WI38 (cell line): Measurements from ENCODE around the gene HPS4.

Source experiments
- H3K4me3 ChIP-seq: 2 replicates; pipeline ENCODE4 v1.5.1; 2011; ENCODE audit warnings: low read depth, mild to moderate bottlenecking, control low read depth, low read length
- TF ChIP-seq, protein P1 (sequence below): IDR thresholded peaks from 2 replicates; pipeline ENCODE4 v1.5.1; 2012; ENCODE audit warnings: low read depth, mild to moderate bottlenecking, control low read depth, low read length

HPS4 gene

DNA sequence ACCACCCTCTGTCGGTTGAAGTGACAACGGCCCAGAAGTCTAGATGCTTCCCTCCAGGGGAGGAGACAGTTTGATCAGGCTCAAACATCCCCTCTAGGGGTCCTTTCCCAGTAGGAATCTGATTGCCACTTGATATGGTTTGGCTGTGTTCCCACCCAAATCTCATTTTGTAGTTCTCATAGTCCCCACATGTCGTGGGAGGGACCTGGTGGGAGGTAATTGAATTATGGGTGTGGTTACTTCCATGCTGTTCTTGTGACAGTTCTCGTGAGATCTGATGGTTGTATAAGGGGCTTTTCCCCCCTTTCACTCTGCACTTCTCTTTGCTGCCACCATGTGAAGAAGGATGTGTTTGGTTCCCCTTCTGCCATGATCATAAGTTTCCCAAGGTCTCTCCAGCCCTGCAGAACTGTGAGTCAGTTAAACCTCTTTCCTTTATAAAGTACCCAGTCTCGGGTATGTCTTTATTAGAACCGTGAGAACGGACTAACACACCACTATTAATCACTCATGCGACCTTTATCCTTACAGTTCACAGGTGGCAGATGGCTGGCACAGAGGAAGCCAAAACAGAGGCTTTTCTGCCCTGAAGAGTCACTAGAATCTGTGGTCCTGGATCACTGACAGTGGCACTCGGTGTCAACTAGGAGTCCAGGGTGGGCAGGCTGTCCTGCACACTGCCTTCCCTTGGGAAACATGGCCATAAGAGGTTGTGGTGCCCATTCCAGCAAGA lies 33.0 kb downstream of the HPS4 start:
- TF ChIP-seq, protein P1, sequence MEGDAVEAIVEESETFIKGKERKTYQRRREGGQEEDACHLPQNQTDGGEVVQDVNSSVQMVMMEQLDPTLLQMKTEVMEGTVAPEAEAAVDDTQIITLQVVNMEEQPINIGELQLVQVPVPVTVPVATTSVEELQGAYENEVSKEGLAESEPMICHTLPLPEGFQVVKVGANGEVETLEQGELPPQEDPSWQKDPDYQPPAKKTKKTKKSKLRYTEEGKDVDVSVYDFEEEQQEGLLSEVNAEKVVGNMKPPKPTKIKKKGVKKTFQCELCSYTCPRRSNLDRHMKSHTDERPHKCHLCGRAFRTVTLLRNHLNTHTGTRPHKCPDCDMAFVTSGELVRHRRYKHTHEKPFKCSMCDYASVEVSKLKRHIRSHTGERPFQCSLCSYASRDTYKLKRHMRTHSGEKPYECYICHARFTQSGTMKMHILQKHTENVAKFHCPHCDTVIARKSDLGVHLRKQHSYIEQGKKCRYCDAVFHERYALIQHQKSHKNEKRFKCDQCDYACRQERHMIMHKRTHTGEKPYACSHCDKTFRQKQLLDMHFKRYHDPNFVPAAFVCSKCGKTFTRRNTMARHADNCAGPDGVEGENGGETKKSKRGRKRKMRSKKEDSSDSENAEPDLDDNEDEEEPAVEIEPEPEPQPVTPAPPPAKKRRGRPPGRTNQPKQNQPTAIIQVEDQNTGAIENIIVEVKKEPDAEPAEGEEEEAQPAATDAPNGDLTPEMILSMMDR = no peak
- H3K4me3 ChIP-seq = no peak overlapping the region

DNA sequence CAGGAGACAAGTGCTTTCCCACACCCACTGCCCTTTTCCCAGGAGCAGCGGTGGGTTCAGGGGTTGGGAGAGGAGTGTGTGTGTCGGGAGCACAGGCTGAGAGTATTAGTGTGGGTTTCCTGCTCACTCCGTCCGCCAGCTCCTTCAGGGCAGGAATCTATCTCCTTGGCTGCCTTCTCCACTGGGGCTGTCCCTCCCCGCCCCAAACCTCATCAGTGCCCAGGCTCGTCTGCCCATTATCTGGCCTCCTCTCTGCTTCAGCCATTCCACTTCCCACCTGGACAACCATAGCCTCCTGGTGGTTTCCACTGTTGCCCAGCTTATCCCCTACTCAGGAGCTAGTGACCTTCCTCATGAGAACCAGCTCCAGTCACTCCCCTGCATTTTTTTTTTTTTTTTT lies 34.6 kb downstream of the HPS4 start:
- TF ChIP-seq, protein P1 = no peak

DNA sequence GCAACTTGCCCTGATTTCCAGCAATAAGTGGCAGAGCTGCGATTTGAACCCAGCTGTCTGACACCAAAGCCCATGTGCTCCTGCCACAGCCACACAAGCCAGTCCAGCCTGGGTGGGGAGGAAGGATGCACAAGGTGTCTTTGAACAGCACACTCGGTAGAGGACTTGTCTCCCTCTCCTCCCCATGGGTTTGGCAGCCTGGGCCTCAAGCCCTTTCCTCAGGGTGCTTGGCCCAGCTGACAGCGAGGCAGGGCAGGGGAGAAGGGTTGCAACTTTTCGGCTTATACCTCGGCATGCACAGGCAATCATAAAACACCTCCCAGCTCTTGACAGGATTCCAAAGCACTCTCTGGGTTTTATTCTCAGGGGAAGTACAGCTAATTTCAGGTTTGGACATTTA lies 35.2 kb downstream of the HPS4 start:
- TF ChIP-seq, protein P1 = no peak
- H3K4me3 ChIP-seq = no peak overlapping the region

More for the DNA sequence above, 34.6 kb downstream of the HPS4 start:
- no peak overlapping the region for H3K4me3 ChIP-seq

DNA sequence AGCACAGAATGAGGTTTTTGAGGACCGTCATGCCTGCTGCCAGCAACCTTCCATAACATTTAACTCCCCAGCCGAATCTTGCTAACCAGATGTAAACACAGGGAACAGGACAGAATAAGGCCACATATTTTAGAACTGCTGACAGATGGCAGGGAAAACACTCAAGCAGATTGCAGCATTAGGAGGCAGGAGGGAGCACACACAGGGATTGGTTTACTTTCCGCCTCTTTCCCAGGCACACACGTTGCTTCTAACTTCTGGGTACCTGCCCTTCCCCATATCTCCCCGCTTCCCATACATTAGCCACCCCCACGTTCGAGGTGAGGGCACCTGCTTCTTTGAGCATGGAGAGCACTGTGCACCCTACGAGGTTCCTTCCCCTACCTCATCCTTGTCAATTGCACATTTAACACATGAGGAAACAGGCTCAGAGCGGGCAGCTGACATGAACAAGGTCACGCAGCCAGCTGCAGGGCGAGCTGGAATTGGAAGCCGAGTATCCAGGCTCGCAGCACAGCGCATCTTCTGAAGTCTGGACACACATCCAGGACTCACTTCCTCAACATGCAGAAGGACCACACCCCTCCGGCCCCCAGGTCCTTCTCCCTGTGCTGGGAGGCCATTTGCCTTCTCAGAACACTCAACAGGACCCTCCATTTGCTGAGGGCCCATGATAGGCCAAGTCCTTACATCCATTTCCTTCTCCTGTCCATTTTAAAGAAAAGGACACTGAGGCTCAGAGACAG lies 35.8 kb downstream of the HPS4 start:
- TF ChIP-seq, protein P1 = no peak
- no peak overlapping the region for H3K4me3 ChIP-seq

DNA sequence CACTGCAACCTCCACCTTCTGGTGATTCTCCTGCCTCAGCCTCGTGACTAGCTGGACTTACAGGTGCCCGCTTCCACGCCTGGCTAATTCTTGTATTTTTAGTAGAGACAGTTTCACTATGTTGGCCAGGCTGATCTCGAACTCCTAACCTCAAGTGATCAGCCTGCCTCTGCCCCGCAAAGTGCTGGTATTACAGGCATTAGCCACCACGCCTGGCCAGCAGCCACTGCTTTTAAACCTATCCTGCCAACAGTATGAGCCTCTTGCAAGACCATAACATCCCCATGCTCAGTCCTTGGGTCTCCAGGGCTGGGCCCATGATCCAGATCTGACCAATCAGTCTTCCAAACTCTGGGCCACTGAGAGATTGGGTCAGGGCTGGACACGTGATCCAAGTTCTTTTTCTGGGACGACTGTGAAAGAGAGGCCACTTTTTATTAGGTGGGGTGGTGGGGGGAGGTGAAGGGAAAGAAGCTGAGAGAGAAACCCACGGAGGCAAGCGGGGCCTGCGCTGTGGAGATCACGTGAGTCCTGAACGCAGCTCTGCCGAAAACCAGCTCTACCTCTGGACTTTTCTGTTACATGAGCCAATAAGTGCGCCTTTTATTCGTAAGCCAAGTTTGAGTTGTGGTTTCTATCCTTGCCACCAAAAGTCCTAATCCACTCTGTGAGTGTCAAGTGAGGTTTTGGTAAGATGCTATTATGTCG lies 36.6 kb downstream of the HPS4 start:
- H3K4me3 ChIP-seq = no peak overlapping the region
- TF ChIP-seq, protein P1 = no peak

DNA sequence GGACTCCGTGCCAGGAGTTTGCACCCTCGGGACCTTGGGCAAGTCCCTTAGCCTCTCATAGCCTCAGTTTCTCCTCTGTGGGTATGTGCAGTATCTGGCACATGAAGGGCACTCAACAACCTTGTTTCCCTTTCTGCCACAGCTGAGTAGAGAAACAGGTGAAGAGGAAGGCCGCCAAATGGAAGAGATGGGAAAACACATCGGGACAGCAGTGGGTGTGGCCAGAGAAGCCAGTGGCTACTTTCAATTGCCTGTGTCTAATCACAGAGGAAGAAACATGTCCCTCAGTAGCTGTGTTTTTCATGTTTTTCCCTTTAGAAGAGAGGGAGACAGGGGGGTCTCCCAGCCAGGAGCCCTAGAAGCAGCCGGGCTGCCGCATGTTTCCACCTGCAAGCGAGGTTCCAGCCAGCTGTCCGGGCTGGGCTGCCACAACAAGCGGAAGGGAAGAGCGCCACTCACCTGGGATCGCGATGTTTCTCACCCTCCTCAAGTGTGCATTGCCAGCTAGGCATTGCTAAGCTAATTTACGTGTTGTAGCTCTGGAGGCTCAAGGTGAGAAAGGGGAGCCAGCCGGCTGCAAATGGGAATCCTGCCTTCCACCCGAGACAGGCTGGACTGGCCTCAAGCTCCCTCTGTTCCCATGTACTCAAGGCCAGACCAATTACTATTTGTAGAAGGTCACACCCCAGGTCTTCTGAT lies 37.9 kb downstream of the HPS4 start:
- TF ChIP-seq, protein P1 = no peak
- H3K4me3 ChIP-seq = no peak overlapping the region
